Kidney capillary endothelial cell (primary cell): Measurements from ENCODE around the gene RANBP3.
"Not testable (repeated sequence)": the region's sequence is repeated elsewhere in the genome, so short reads cannot be mapped to it uniquely, and the experiment has no call there.

Source experiments
- DNase-seq: peaks from one replicate; pipeline ENCODE4 v3.0.0-alpha.2; 2018; ENCODE audit warnings: low spot score

The RANBP3 gene

GRCh38 chr19:5903056-5903623, 74.8 kb downstream of the RANBP3 start:
- peak; percentile 14 for DNase-seq

GRCh38 chr19:5900976-5901375, 77.0 kb downstream of the RANBP3 start:
- DNase-seq: no peak

- DNase-seq: no peak
Measured at GRCh38 chr19:5899728-5900526, 78.0 kb downstream of the RANBP3 start.

- DNase-seq: no peak
Measured at GRCh38 chr19:5897189-5897969, 80.6 kb downstream of the RANBP3 start.

- DNase-seq: no peak
Measured at GRCh38 chr19:5896365-5897076, 81.4 kb downstream of the RANBP3 start.

- no peak for DNase-seq
Measured at GRCh38 chr19:5895890-5896289, 82.0 kb downstream of the RANBP3 start.

GRCh38 chr19:5895409-5895808, 82.5 kb downstream of the RANBP3 start:
- DNase-seq: no peak

- no peak for DNase-seq
Measured at GRCh38 chr19:5894704-5895349, 83.1 kb downstream of the RANBP3 start.

GRCh38 chr19:5893907-5894703, 83.8 kb downstream of the RANBP3 start:
- no peak for DNase-seq

- DNase-seq: no peak
Measured at GRCh38 chr19:5893296-5893903, 84.5 kb downstream of the RANBP3 start.

GRCh38 chr19:5892772-5893275, 85.1 kb downstream of the RANBP3 start:
- no peak for DNase-seq

- no peak for DNase-seq
Measured at GRCh38 chr19:5891938-5892771, 85.8 kb downstream of the RANBP3 start.

- no peak for DNase-seq
Measured at GRCh38 chr19:5891572-5891937, 86.4 kb downstream of the RANBP3 start.

GRCh38 chr19:5890099-5890498, 87.8 kb downstream of the RANBP3 start:
- no peak for DNase-seq

- no peak for DNase-seq
Measured at GRCh38 chr19:5889288-5889971, 88.5 kb downstream of the RANBP3 start.

- DNase-seq: not testable (repeated sequence)
Measured at GRCh38 chr19:5884065-5884811, 93.7 kb downstream of the RANBP3 start.

GRCh38 chr19:5883157-5883873, 94.6 kb downstream of the RANBP3 start:
- DNase-seq: not testable (repeated sequence)
